SJCRH30 (cell line): Measurements from ENCODE around the gene PGK2. TPM values are rescaled to one million over a fixed set of nuclear protein-coding genes. Genes with fewer than 3 reads are reported as not detected.
"Not testable (repeated sequence)": the region's sequence is repeated elsewhere in the genome, so short reads cannot be mapped to it uniquely, and the experiment has no call there.

Experiments
- DNase-seq, 2 experiments: peaks; one replicate each; pipeline ENCODE4 v3.0.0-alpha.2; 2015 to 2020
- H3K27ac ChIP-seq: fragments of 250-450 bp; sonication (Bioruptor Pico); 2 replicates; pipeline ENCODE4 v1.5.1; 2020; ENCODE audit warnings: mild to moderate bottlenecking, moderate library complexity
- H3K27me3 ChIP-seq: fragments of 250-450 bp; sonication (Bioruptor Pico); 2 replicates; pipeline ENCODE4 v1.5.1; 2020; ENCODE audit warnings: mild to moderate bottlenecking, moderate library complexity
- H3K36me3 ChIP-seq: fragments of 250-450 bp; sonication (Bioruptor Pico); 2 replicates; pipeline ENCODE4 v1.5.1; 2020; ENCODE audit warnings: mild to moderate bottlenecking, moderate library complexity
- H3K4me1 ChIP-seq: fragments of 250-450 bp; sonication (Bioruptor Pico); 2 replicates; pipeline ENCODE4 v1.5.1; 2020; ENCODE audit warnings: mild to moderate bottlenecking, moderate library complexity
- H3K4me3 ChIP-seq: fragments of 250-450 bp; sonication (Bioruptor Pico); 2 replicates; pipeline ENCODE4 v1.5.1; 2020; ENCODE audit warnings: mild to moderate bottlenecking, moderate library complexity
- H3K9me3 ChIP-seq: fragments of 250-450 bp; sonication (Bioruptor Pico); replicated peaks from 2 replicates; pipeline ENCODE4 v1.5.1; 2020; ENCODE audit warnings: mild to moderate bottlenecking, moderate library complexity
- total RNA-seq: library from RNA; depleted of rRNA; stranded (reverse); fragments of >200 nt; shearing (Covaris generic); gene quantifications from 2 replicates; pipeline ENCODE4 v1.2.3, GENCODE V29; 2014; rRNA removed

The PGK2 gene
- total RNA-seq: not detected in 2 replicates

DNA sequence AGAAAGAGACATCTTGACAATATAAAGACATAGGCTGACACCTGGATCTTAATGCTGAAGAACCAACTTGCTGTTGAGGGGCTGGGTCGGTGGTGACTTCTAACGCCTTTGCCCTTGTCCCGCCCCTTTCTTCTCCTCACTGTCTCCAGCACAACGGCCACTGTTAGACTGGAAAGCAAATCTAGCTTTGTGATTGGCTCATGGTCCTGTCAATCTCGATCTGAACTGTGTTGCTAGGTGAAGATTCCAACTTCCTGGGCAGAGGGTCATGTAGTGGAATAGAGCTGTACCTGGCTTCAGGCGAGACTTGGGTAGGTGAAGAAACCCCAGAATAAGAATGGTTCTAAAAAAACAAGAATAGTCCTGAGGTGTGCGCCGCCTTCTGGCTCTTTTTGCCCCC, at the start of gene PGK2:
Gene PGK2, minus strand, starts transcription at position 110 of the 400 bp plus-strand sequence. Its CDS starts 98 bp downstream, at position 12.
- H3K27ac ChIP-seq: no peak within 1 kb of the TSS
- H3K4me3 ChIP-seq: no peak within 1 kb of the TSS
- DNase-seq: peak; percentile 9
- H3K9me3 ChIP-seq: no peaks in the 10 kb centered on the region
- H3K27me3 ChIP-seq: no peaks in the 10 kb centered on the region
- H3K4me1 ChIP-seq: no peaks in the 10 kb centered on the region
- H3K36me3 ChIP-seq: no peaks in the 10 kb centered on the region

DNA sequence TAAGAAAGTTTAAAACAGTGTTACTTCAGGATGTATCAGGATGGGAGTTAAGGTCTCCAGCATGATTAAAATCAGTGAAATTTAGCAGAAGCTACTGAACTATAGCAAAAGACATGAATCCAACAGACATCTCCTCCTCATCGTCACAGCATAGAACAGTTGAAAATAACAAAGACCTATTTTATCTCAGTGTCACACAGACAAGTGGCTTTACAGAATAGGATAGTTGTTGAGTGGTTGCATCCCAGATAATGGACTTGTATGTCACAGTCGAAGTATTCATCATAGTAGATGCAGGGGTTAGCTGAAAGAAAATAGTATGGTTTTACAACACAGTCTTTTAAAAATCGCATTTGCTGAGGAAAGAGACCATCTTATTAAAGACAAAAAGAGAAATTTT, 48.1 kb upstream of the PGK2 start:
- DNase-seq: no peak
- Histone ChIP-seq H3K27me3 (no peaks in the 10 kb centered on the region), H3K27ac (no peak overlapping the region), H3K4me1 (no peaks in the 10 kb centered on the region), H3K4me3 (no peak overlapping the region), H3K9me3 (no peaks in the 10 kb centered on the region), H3K36me3 (no peaks in the 10 kb centered on the region)

DNA sequence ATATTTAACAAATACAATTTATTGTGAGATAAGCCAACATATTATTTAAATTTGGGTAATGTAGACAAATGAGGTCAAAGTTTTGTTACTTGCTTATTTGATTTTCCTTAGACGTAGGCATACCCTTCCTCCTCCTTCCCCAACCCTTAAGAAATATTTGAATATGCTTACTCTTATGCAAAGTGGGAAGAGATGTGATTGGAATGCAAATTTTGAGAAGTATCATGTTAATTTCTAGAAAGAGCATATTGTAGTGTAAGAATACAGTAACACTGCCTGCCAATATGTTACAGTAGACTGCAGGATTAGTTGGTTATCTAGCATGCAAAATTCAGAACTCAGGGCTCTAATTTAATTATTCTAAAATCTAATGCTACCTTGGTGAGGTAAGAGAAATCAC, 46.3 kb upstream of the PGK2 start:
- Histone ChIP-seq H3K36me3 (no peaks in the 10 kb centered on the region), H3K27me3 (no peaks in the 10 kb centered on the region), H3K4me1 (no peaks in the 10 kb centered on the region), H3K27ac (no peak overlapping the region), H3K9me3 (no peaks in the 10 kb centered on the region), H3K4me3 (no peak overlapping the region)
- DNase-seq: no peak

- Histone ChIP-seq H3K27me3 (no peaks in the 10 kb centered on the region), H3K36me3 (no peaks in the 10 kb centered on the region), H3K9me3 (no peaks in the 10 kb centered on the region), H3K4me1 (no peaks in the 10 kb centered on the region), H3K27ac (no peak overlapping the region), H3K4me3 (no peak overlapping the region)
- DNase-seq: no peak
Observed at GRCh38 chr6:49826743-49827406, 39.8 kb upstream of the PGK2 start.

DNA sequence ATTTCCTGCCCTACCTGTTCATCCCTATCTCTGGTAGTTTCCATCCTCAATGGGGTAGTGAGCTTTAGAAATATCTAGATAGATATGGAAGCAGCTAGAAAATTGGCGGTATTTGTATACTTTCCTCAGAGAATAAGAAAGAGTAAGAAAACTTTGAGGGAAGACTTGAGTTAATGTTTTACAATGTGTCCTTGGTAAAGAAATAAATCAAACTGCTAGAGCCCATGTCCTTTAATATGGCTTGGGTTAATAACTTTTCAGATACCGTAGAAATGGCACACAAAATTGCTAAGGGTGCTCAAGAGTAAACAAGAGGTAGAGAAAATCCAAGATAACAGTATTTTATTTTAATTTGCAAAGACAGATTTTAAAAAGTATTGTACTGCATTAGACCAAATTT, 28.1 kb upstream of the PGK2 start:
- no peaks in the 10 kb centered on the region for H3K27me3 ChIP-seq
- H3K36me3 ChIP-seq: no peaks in the 10 kb centered on the region
- H3K4me3 ChIP-seq: no peak overlapping the region
- no peaks in the 10 kb centered on the region for H3K4me1 ChIP-seq
- DNase-seq: no peak
- no peaks in the 10 kb centered on the region for H3K9me3 ChIP-seq
- H3K27ac ChIP-seq: no peak overlapping the region

GRCh38 chr6:49813248-49813647, 26.2 kb upstream of the PGK2 start:
- H3K36me3 ChIP-seq: no peaks in the 10 kb centered on the region
- H3K27ac ChIP-seq: no peak overlapping the region
- no peaks in the 10 kb centered on the region for H3K27me3 ChIP-seq
- H3K4me1 ChIP-seq: no peaks in the 10 kb centered on the region
- no peak overlapping the region for H3K4me3 ChIP-seq
- no peaks in the 10 kb centered on the region for H3K9me3 ChIP-seq
- no peak for DNase-seq

GRCh38 chr6:49806145-49806544, 19.1 kb upstream of the PGK2 start:
- DNase-seq: peak in 1 of 2 experiments; percentile 2
- Histone ChIP-seq H3K27ac (no peak overlapping the region), H3K36me3 (no peaks in the 10 kb centered on the region)

GRCh38 chr6:49805246-49805645, 18.2 kb upstream of the PGK2 start:
- peak; percentile 76 to 79 for DNase-seq

More at GRCh38 chr6:49806145-49806544, 19.1 kb upstream of the PGK2 start:
- Histone ChIP-seq H3K4me3 (no peak overlapping the region), H3K27me3 (no peaks in the 10 kb centered on the region), H3K9me3 (no peaks in the 10 kb centered on the region), H3K4me1 (peaks cover 4% of the 10 kb centered on the region; the same call in 1 of the 2 replicates)

DNA sequence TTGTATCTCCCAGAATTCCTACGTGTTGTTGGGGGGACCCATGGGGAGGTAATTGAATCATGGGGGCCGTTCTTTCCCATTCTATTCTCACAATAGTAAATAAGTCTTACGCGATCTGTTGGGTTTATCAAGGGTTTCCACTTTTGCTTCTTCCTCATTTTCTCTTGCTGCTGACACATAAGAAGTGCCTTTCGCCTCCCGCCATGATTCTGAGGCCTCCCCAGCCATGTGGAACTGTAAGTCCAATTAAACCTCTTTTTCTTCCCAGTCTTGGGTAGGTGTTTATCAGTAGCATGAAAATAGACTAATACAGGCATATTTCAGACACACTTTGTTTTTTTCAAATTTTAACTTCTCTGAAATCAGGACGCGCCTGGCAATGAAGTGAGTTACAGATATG, 14.4 kb upstream of the PGK2 start:
- Histone ChIP-seq H3K36me3 (no peaks in the 10 kb centered on the region), H3K27ac (no peak overlapping the region), H3K9me3 (no peaks in the 10 kb centered on the region), H3K27me3 (no peaks in the 10 kb centered on the region), H3K4me1 (peaks cover 4% of the 10 kb centered on the region; the same call in 1 of the 2 replicates), H3K4me3 (no peak overlapping the region)
- DNase-seq: no peak

More at GRCh38 chr6:49805246-49805645, 18.2 kb upstream of the PGK2 start:
- H3K36me3 ChIP-seq: no peaks in the 10 kb centered on the region
- H3K9me3 ChIP-seq: no peaks in the 10 kb centered on the region
- peaks cover 4% of the 10 kb centered on the region; the same call in 1 of the 2 replicates for H3K4me1 ChIP-seq
- H3K4me3 ChIP-seq: no peak overlapping the region
- H3K27ac ChIP-seq: peak overlapping the region; percentile 44; the same call in 1 of the 2 replicates
- H3K27me3 ChIP-seq: no peaks in the 10 kb centered on the region

DNA sequence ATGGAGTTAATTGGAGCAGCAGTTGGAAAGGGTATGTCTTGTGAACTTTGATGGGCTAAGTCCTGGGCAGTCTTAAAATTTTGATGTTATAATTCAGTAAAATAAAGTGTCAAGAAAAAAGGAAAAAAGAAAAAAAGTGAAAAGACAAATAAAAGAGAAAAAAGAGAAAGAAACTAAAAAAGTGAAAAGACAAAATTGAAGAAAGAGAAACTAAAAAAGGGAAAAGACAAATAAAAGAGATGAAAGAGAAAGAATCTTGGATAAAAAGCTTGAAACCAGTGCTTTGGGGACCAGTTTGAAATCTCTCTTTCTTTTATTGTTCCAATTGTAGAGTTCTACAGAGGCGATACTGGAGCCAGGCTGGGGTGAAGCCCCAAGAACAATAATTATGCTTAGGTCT, 12.0 kb upstream of the PGK2 start:
- Histone ChIP-seq H3K4me1 (no peaks in the 10 kb centered on the region), H3K9me3 (no peaks in the 10 kb centered on the region), H3K27ac (no peak overlapping the region), H3K4me3 (no peak overlapping the region), H3K27me3 (no peaks in the 10 kb centered on the region), H3K36me3 (no peaks in the 10 kb centered on the region)
- no peak for DNase-seq

GRCh38 chr6:49796842-49797455, 9.9 kb upstream of the PGK2 start:
- H3K36me3 ChIP-seq, H3K27ac ChIP-seq, H3K4me1 ChIP-seq, H3K4me3 ChIP-seq, DNase-seq, H3K27me3 ChIP-seq, H3K9me3 ChIP-seq: not testable (repeated sequence)

DNA sequence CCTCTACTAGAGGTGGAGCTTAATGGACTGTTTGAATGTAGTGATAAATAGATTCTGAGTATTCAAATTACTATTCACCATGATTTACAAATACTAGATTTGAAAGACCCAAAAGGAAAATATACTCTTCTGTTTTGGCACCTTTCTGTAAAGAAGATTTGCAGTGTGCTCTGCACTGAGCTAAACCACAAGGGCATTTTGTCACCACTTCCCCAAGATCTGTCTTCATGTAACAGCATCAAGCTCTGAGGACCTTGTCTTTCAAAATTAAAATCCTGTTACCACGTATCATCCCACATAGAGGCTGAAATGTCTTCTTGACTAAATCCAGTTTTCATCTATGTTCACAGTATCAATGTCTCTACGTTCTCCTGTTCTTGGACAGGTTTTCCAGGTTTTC, 3.3 kb upstream of the PGK2 start:
- H3K4me3 ChIP-seq: no peak overlapping the region
- H3K4me1 ChIP-seq: no peaks in the 10 kb centered on the region
- H3K36me3 ChIP-seq: no peaks in the 10 kb centered on the region
- no peaks in the 10 kb centered on the region for H3K9me3 ChIP-seq
- no peak overlapping the region for H3K27ac ChIP-seq
- H3K27me3 ChIP-seq: no peaks in the 10 kb centered on the region
- no peak for DNase-seq

- no peaks in the 10 kb centered on the region for H3K4me1 ChIP-seq
- H3K36me3 ChIP-seq: no peaks in the 10 kb centered on the region
- DNase-seq: no peak
- no peaks in the 10 kb centered on the region for H3K9me3 ChIP-seq
- no peak overlapping the region for H3K27ac ChIP-seq
- H3K4me3 ChIP-seq: no peak overlapping the region
- no peaks in the 10 kb centered on the region for H3K27me3 ChIP-seq
Observed at GRCh38 chr6:49784272-49784671, 2.8 kb downstream of the PGK2 start.

- no peaks in the 10 kb centered on the region for H3K9me3 ChIP-seq
- DNase-seq: no peak
Observed at GRCh38 chr6:49782725-49783124, 4.4 kb downstream of the PGK2 start.

DNA sequence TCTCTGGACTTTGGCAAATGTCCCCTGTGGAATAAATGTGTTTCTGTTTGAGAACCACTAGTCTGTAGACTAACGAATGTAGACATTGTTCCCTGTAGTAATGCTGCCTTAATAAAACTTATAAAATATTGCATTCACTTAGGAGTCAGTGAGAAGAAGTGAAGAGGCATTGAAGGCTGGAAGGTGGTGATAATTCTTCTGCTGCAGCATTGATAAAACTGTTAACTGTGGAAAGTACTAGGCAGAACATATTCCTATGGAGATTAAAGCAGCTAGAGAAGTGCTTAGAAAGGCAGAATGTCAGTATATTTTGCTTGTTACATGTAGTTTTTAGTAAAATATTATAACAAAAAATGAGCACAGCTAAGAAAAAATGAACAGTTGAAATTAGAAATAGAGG, 4.8 kb downstream of the PGK2 start:
- H3K9me3 ChIP-seq: no peaks in the 10 kb centered on the region
- no peaks in the 10 kb centered on the region for H3K4me1 ChIP-seq
- H3K4me3 ChIP-seq: no peak overlapping the region
- H3K36me3 ChIP-seq: no peaks in the 10 kb centered on the region
- no peak overlapping the region for H3K27ac ChIP-seq
- DNase-seq: no peak
- H3K27me3 ChIP-seq: no peaks in the 10 kb centered on the region

More at GRCh38 chr6:49782725-49783124, 4.4 kb downstream of the PGK2 start:
- H3K27ac ChIP-seq: no peak overlapping the region
- H3K36me3 ChIP-seq: no peaks in the 10 kb centered on the region
- H3K4me3 ChIP-seq: no peak overlapping the region
- H3K27me3 ChIP-seq: no peaks in the 10 kb centered on the region
- no peaks in the 10 kb centered on the region for H3K4me1 ChIP-seq

- H3K4me1 ChIP-seq: no peaks in the 10 kb centered on the region
- no peaks in the 10 kb centered on the region for H3K9me3 ChIP-seq
- H3K27ac ChIP-seq: no peak overlapping the region
- no peaks in the 10 kb centered on the region for H3K27me3 ChIP-seq
- no peak overlapping the region for H3K4me3 ChIP-seq
- no peaks in the 10 kb centered on the region for H3K36me3 ChIP-seq
- DNase-seq: no peak
Observed at GRCh38 chr6:49776444-49776843, 10.6 kb downstream of the PGK2 start.
